Measurements from ENCODE around the gene PDCL2. TPM values are rescaled to one million over a fixed set of nuclear protein-coding genes. Genes with fewer than 3 reads are reported as not detected.

PDCL2 gene
- total and polyA plus RNA-seq, 10 of the 15 experiments (the other 5 are each of a cell fraction or from before 2014, with no cell fraction given): not detected

DNA sequence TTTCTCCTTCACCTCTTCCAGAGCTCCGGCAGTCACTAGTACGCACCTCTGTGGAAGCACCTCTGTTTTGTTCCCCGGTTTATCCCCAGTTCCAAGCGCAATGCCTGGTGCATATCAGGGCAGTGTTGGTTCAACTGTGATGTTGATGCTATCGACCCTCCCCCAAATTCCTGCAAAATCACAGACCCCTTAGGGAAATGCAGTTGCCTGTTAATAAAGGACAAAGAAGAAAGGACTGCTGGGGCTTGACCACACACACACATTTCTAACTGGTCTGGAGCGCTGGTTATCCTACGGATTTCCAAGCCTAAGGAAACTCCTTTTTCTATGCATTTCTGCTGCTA, 44.6 kb upstream of the PDCL2 start:
- ChIA-PET CTCF (no interaction called here), RAD21 (ENCODE audit: unreplicated experiment) (no interaction called here), POLR2A (no interaction called here), SMC1A (ENCODE audit: uncharacterized antibody, unreplicated experiment) (no interaction called here)
- no peak for FAIRE-seq
- no peak; the same call in 2 of the 3 replicates for ATAC-seq
- in situ Hi-C loops (cut with MboI): no loop called here
- WGBS (ENCODE audit: insufficient coverage, insufficient replicate concordance, low lambda C conversion rate, missing lambda C conversion rate): 20% methylated on average over 7 of the region's 7 CpGs
- Histone ChIP-seq H3K4me3 (no peak overlapping the region), H3K9me3 (replicated peaks; ENCODE audit: control insufficient read depth, insufficient read depth, low read length) (no peaks in the 10 kb centered on the region), H2AFZ (ENCODE audit: control insufficient read depth, low read depth, low read length) (no peak overlapping the region), H3K79me2 (ENCODE audit: control insufficient read depth, insufficient read depth, low read length) (no peaks in the 10 kb centered on the region), H3K9ac (ENCODE audit: control insufficient read depth, insufficient read depth, low read length) (no peak overlapping the region), H3K36me3 (ENCODE audit: control insufficient read depth in 2 of 2, insufficient read depth in 2 of 2, low read length in 1 of 2) (no peaks in the 10 kb centered on the region), H3K27me3 (replicated peaks in 1 of 2; ENCODE audit: control insufficient read depth in 2 of 2, insufficient read depth in 2 of 2, low read length in 1 of 2) (peaks cover 3% of the 10 kb centered on the region in 2 experiments), H3K27ac (ENCODE audit: control insufficient read depth, insufficient read depth) (no peak overlapping the region), H3K4me2 (ENCODE audit: control insufficient read depth, insufficient read depth) (no peak overlapping the region), H4K20me1 (ENCODE audit: control insufficient read depth, insufficient read depth) (no peaks in the 10 kb centered on the region), H3K4me1 (ENCODE audit: control insufficient read depth, insufficient read depth, low read length) (no peaks in the 10 kb centered on the region)
- intact Hi-C loops (cut with micrococcal nuclease; ENCODE audit: unreplicated experiment): no loop called here
- no peak for TF ChIP-seq BMI1 (IDR thresholded peaks at IDR 0.05; ENCODE audit: borderline replicate concordance)
- no peak for TF ChIP-seq USF1 (IDR thresholded peaks at IDR 0.05; ENCODE audit: borderline replicate concordance, extremely low read length, insufficient read depth, low read depth, low read length)
- no peak for TF ChIP-seq SMC3 (IDR thresholded peaks at IDR 0.05; ENCODE audit: borderline replicate concordance, low read length)
- BruUV-seq (replicated peaks): no TSS peak
- no peak for DNase-seq (ENCODE audit: low read depth, low spot score)

GRCh38 chr4:55635741-55636655, 44.0 kb upstream of the PDCL2 start, which contains the start of gene NMU:
Gene NMU, minus strand, starts transcription at chr4:55636298. Its CDS starts 106 bp downstream, at chr4:55636192.
- TF ChIP-seq LARP7 (IDR thresholded peaks at IDR 0.05): 0 out of 2 replicates have a peak, but pooled peaks have one; percentile 21
- TF ChIP-seq, protein P1, sequence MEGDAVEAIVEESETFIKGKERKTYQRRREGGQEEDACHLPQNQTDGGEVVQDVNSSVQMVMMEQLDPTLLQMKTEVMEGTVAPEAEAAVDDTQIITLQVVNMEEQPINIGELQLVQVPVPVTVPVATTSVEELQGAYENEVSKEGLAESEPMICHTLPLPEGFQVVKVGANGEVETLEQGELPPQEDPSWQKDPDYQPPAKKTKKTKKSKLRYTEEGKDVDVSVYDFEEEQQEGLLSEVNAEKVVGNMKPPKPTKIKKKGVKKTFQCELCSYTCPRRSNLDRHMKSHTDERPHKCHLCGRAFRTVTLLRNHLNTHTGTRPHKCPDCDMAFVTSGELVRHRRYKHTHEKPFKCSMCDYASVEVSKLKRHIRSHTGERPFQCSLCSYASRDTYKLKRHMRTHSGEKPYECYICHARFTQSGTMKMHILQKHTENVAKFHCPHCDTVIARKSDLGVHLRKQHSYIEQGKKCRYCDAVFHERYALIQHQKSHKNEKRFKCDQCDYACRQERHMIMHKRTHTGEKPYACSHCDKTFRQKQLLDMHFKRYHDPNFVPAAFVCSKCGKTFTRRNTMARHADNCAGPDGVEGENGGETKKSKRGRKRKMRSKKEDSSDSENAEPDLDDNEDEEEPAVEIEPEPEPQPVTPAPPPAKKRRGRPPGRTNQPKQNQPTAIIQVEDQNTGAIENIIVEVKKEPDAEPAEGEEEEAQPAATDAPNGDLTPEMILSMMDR (IDR thresholded peaks at IDR 0.05 in 2 of 3, conservative IDR thresholded peaks at IDR 0.05 in 1 of 3; ENCODE audit: control insufficient read depth in 2 of 3, extremely low read depth in 1 of 3, insufficient read depth in 1 of 3, low read depth in 3 of 3, low read length in 3 of 3): peak in 1 of 3 experiments; percentile 28; a peak in 1 of 6 replicates
- no peak for TF ChIP-seq IRF3 (IDR thresholded peaks at IDR 0.05)
- 0 out of 2 replicates have a peak, but pooled peaks have one; percentile 8 for TF ChIP-seq RAD21 (IDR thresholded peaks at IDR 0.05; ENCODE audit: insufficient read depth, low read depth, low read length)
- in situ Hi-C loops (cut with MboI): no loop called here
- FAIRE-seq: no peak

More at GRCh38 chr4:55635741-55636655, 44.0 kb upstream of the PDCL2 start, which contains the start of gene NMU:
- RAD21 ChIA-PET (ENCODE audit: unreplicated experiment): no interaction called here
- Histone ChIP-seq H3K9ac (ENCODE audit: control insufficient read depth, insufficient read depth, low read length) (no peak within 1 kb of the TSS), H3K27me3 (replicated peaks in 1 of 2; ENCODE audit: control insufficient read depth in 2 of 2, insufficient read depth in 2 of 2, low read length in 1 of 2) (peaks cover 3% of the 10 kb centered on the region in 2 experiments), H3K27ac (ENCODE audit: control insufficient read depth, insufficient read depth) (no peak within 1 kb of the TSS), H3K4me1 (ENCODE audit: control insufficient read depth, insufficient read depth, low read length) (no peaks in the 10 kb centered on the region), H4K20me1 (ENCODE audit: control insufficient read depth, insufficient read depth) (no peaks in the 10 kb centered on the region), H3K4me2 (ENCODE audit: control insufficient read depth, insufficient read depth) (peak within 1 kb of the TSS; percentile 23; the same call in 1 of the 2 replicates), H3K4me3 (no peak within 1 kb of the TSS), H3K9me3 (replicated peaks; ENCODE audit: control insufficient read depth, insufficient read depth, low read length) (no peaks in the 10 kb centered on the region), H3K79me2 (ENCODE audit: control insufficient read depth, insufficient read depth, low read length) (no peaks in the 10 kb centered on the region), H2AFZ (ENCODE audit: control insufficient read depth, low read depth, low read length) (no peak within 1 kb of the TSS), H3K36me3 (ENCODE audit: control insufficient read depth in 2 of 2, insufficient read depth in 2 of 2, low read length in 1 of 2) (no peaks in the 10 kb centered on the region)
- intact Hi-C loops (cut with micrococcal nuclease; ENCODE audit: unreplicated experiment): no loop called here
- BruUV-seq (replicated peaks): no TSS peak
- 4% methylated on average over 63 of the region's 80 CpGs for WGBS (ENCODE audit: insufficient coverage, insufficient replicate concordance, low lambda C conversion rate, missing lambda C conversion rate)
- SMC1A ChIA-PET (ENCODE audit: uncharacterized antibody, unreplicated experiment): interaction anchor here (1.0 kb wide), 1 partner anchor 72 kb away, joined by 3 read pairs; no protein-coding TSS in a partner anchor
- CTCF ChIA-PET: no interaction called here
- ATAC-seq (peak; percentile 95), DNase-seq (ENCODE audit: low read depth, low spot score) (no peak)
- POLR2A ChIA-PET: no interaction called here
